Measurements from ENCODE around the gene GLIS1.

GRCh38 chr1:53585129-53585528, 153.8 kb downstream of the GLIS1 start:
- TF ChIP-seq EGR1 (IDR thresholded peaks at IDR 0.05; ENCODE audit: borderline replicate concordance, low read depth, low read length) (no peak), POLR2A (IDR thresholded peaks at IDR 0.05; ENCODE audit: control extremely low read depth in 1 of 2, low read depth in 2 of 2, low read length in 2 of 2) (no peak)

Measured in H1 (cell line).